Measurements from ENCODE around the gene FOXO1.

Gene FOXO1

DNA sequence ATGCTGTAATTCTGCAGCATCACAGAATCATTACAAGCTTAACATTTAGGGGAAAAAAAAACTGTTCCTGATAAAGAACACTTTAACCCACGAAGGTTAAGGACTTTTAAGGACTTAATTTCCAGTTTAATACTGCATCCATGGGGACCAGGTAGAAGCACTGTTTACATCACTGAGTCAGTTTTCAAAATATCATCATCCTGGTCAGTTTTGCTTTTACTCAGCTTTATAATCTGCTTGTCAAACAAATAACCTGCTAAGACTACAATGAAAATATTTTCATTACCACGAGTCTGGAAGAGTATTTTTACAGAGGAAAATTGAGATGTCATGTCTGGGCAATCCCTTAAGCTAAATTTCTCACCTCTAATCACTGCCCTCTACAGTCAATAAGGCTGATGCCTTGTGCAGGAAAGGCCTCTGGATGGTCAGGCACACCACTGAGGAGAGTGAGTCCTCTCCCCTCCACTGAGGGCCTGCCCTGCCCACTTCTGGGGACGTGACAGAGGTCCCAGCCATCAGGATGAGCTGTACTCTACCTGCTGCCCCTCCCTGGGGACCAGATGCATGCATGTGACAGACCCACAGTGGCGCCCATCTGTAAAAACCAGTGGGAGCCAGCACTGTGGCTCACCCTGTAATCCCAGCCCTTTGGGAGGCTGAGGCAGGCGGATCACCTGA, 31.0 kb downstream of the FOXO1 start:
- DNase-seq = no peak

DNA sequence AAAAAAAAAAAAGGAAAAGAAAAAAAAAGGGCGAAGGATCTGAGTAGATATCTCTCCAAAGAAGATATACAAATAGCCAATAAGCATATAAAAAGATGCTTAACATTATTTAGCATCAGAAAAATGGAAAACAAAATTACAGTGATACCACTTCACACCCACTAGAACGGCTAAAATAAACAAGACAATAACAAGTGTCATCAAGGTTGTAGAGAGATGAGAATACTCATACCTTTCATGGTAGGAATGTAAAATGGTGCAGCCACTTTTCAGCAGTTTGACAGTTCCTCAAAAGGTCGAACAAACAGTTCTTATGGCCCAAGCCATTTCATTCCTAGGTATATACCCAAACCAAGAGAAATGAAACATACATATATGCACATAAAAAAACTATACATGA, 33.5 kb downstream of the FOXO1 start:
- DNase-seq = no peak

DNA sequence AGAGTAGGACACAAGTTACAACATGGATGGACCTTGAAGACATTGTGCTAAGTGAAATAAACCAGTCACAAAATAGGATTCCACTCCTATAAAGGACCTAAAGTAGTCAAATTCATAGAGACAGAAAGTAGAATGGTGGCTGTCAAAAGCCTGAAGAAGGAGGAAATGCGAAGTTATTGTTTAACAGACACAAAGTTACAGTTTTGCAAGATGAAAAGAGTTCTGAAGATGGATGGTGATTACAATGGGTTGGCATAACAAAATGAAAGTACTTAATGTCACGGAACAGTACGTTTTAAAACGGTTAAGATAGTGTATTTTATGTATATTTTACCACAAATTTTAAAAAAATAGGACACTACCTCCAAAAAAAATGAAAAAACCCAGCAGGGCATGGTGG, 34.8 kb downstream of the FOXO1 start:
- no peak for DNase-seq

DNA sequence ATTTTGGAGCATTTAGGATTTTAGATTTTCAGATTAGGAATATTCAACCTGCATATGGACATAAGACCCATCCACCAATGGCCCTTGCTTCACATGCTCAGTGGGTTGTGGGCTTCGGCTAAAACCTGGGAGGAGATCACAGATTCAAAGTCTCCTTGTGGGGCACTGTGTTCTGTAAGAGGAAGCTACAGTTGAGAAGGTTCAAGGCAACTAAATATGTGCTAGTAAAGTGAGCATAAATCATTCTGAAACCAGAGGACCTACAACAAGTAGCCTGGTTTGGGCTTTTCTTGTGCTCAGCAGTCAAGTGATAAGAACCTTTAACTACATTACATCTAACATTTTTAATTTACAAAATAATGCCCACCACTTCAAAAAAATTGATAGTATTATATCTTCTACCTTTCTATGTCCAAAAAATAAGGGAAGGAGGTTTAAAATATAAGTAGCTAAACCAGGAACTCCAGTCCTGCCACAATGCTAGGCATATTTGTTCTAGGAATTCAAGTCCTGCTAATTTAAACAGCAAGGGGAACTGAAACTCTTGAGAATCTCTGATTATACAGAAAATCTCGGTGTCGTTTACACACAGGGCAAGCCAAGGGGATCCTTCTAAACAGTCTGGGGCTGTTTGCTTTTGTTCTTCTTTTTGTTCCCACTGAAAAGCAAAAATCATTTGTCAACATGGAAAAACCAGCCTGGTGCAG, 36.6 kb downstream of the FOXO1 start:
- no peak for DNase-seq

DNA sequence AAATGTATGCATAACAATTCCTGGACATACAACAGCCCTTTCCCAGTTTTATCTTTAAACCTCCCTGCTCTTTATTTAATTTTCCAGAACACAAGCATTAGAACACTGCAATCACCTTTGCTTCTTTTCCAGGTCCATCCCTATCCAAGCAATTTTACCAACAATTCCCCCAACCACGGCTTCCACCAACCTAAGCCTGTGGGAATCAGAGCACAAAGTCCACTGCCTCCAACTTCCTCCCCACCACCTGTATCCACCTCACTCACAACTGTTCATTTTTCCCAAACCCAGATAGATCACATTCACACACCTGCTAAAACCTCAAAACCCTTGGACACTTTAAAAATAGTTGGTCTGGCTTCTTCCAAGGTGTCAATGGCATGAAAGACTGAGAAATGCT, 39.5 kb downstream of the FOXO1 start:
- no peak for DNase-seq

DNA sequence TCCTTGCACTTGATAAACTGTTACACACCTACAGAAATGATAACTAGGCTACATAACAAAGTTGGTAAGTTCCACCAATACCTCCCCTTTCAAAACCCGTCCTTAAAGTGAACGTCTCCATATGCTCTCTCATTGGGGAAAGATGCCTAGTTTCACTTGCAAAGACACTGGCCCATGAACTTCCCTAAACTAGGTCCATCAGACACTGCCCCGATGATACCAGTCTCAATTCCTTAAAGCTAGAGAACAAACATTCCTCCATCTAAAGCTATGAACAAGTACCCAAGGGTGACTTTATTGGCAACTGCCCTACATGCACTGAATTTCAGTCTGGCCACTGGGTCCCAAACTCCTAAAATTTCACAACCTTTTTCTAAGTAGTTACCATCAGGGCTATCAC, 39.9 kb downstream of the FOXO1 start:
- no peak for DNase-seq

DNA sequence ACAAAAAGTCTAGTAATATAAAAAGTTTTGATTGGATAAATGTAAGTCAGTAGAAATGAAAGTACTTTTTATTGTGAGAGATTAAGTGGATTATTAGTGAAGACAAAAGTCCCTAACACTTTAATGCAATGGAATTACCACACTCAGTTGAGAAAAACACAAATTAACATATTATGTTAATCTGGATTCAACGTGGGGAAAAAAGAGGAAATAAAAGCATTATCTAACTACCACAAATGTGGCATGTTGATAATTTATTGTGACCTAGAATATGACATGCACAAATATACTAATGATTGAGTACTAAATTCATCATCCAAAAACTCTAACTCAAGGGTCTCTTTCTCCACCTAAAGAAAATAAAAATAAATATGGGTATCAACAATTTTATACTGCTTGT, 41.5 kb downstream of the FOXO1 start:
- no peak for DNase-seq

DNA sequence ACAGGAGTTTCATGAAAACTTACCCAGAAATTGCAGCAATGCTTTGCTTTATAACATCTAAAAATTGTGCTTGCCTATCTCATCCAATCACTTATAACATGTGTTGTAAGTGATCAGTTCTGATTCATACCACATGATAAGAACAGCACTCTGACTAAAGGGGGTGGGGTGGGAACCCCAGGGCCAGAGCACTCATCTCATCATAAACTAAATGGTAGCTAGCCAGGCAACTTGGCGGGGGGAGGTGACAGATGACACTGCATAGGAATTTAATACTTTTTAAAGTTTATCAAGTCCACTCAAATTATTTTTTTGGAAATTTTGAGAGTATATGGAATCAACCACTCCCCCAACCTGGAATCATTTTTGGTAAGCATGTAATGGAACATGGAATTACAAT, 42.1 kb downstream of the FOXO1 start:
- no peak for DNase-seq

DNA sequence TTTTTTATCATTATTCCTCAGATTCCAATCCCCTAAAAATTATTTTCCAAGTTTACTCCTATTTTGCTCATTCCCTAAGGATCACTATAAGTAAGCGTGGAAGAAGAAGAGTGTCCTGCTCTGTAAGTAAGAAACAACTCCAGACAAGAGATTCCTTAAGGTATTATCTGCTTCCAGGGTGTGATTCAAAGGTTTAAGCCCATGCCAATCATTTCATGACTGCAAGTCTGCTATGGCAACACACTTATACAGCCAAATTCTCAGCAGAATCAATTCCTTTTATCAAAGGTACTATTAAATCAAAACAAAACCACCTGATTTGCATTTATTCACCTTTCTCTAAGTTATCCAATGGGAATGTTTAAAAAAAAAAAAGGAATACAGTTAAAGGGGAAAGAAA, 43.7 kb downstream of the FOXO1 start:
- DNase-seq = no peak

DNA sequence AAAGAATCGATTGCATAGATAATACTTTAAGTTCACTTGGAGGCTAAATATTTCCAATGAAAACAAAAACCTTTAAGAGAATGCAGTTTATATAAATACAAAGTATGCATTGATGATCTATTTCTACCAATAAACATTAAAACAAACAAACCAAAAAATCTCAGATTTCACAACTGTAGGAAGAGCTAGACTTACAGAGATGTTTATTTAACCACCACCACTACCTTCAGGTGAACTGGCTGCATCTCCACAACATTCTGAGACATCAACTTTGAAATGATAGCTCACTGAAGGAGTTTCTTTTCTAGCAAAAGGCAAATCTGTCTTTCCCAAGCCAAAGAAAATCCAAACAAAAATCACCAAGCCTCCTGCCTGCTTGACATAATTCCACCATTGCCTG, 44.2 kb downstream of the FOXO1 start:
- DNase-seq = no peak

DNA sequence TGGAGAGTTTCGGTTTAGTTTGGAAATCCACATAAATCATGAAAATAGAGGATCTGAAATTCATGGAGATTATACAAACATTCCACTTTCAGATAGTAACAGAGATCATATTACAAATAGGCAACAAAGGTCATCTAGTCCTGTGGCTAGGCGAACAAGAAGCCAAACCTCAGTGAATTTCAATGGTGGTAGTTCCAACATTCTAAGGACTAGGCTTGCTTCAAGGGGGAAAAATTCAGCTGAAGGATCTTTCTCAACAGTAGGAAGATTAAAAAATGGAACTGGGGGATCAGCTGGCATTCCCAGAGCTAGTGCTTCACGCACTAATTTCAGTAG, 47.0 kb downstream of the FOXO1 start:
- no peak for DNase-seq

DNA sequence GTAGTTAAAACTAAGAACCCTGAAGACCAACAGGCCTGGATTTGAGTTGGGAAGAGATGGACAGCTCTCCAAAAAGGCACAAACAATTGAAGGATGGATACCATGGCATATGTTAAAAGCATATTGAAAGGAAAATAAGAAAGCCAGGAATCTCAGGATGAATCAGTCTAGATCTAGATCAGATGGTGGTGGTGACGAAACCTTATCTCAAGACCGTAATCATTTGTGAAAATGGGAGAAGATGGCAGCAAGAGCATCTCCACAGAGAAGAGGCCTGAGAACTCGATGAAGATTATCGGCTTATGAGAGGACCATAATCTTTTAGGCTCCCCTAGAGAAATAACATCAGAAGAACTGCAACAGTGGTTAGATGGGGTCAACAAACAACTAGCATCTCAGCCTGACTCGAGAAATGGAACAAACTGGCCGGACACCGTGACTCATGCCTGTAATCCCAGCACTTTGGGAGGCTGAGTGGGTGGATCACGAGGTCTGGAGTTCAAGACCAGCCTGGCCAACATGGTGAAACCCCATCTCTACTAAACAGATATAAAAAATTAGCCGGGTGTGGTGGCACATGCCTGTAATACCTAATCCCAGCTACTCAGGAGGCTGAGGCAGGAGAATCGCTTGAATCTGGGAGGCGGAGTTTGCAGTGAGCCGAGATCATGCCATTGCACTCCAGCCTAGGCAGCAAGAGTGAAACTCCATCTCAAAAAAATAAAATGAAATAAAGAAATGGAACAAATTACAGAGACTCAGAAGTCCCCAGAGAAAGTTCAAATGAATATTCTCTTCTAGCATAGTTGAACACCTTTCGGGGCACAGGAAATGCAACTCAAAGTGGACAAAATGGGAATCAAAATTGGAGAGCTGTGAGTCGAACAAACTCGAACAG, 47.6 kb downstream of the FOXO1 start:
- no peak for DNase-seq

DNA sequence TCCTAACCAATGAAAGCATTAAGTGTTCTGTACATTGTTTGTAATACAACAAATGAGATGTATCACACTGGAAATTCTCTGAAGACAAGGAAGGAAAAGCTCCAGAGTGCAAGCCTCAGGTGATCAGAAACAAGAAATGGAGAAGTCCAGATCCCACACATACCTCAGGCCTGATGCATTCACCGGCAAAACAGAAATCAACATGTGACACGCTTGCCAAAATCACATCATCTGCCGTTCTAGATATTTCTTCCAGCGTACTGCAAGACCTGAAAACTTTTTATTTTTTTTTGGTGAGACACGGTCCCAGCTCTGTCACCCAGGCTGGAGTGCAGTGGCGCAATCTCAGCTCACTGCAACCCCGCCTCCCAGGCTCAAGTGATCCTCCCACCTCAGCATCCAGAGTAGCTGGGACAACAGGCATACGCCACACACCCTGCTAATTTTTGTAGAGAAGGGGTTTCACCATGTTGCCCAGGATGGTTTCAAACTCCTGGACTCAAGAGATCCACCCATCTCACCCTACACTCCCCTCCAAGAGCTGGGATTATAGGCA, 48.6 kb downstream of the FOXO1 start:
- no peak for DNase-seq

DNA sequence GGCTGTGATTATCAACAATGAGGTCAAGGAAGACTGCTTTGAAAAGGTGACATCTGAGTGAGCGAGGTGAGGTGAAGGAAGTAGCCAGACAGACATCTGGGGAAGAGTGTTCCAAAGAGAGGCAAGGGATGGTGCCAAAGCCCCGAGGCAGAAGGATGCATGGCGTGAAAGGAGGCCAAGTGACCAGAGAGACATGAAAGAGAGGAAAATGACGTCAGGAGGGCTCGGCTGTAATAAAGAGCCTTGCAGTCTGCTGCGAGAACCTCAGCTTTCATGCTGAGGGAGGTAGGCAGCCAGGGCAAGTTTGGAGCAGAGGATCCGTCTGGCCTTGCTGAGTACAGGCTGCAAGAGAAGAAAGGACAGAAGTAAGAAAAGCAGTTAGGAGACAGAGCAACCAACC, 50.8 kb downstream of the FOXO1 start:
- DNase-seq = no peak

DNA sequence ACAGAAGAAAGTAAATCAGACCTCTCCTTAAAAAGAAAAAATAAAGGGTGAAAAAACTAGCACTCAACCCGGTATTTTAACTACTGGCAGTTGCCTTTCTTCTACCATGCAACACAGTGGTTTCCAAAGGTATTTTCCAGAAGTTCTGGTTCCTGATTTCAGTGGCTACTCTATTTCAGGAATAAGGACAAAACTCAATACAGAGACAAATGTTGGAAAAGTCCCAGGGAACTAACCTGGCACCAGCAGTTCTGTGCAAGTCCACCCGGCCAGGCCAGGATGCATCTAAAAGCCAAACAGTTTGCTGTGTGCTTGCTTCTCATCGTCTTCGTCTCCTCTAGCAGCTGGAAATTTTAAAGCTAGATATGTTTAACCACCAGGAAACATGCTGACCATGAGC, 52.5 kb downstream of the FOXO1 start:
- no peak for DNase-seq

DNA sequence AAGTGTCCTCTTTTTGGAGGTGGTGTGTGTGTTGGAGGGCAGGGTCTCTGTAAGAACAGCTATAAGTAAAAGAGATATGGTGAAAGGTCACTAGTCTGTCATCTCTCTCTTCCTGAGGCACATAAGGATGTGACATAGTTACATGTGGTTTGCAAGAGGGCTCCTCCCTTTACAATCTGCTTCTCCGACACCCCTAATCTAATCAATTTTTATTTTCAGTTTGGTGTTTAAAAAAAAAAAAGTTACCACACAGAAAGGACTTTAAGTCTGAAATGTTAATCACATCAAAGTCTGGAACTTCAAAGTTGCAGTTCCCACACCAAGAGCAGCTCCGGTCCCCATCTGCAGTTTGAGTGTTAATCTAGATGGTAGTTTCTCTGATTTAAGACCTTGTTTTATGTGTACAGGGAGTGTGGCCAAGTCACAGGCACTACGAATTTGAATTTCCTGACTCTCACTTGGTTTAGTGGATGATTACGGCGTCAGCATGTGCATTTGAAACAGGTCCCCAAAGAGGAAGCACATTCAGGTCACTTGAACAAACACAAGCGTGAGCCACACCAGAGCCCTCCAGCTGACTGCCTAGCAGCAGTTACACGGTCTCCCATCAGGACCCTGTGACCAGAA, 53.1 kb downstream of the FOXO1 start:
- no peak for DNase-seq

DNA sequence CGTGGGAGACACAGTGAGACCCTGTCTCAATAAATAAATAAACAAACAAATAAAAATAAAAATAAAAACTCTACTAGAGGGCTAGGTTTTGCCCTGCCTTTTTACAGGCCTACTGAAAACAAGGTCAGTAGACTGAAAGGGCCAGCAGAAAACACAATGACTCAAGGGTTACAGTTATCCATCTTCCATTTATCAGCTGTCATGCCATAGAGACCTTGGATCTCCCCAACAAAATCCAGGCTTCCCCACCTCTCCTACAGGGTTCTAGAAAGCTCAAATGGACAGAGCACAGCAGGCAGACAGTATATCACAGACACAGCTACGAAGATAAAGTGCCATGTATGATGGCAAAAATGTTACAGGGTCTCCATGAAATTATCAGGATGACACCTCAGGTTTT, 54.4 kb downstream of the FOXO1 start:
- no peak for DNase-seq

DNA sequence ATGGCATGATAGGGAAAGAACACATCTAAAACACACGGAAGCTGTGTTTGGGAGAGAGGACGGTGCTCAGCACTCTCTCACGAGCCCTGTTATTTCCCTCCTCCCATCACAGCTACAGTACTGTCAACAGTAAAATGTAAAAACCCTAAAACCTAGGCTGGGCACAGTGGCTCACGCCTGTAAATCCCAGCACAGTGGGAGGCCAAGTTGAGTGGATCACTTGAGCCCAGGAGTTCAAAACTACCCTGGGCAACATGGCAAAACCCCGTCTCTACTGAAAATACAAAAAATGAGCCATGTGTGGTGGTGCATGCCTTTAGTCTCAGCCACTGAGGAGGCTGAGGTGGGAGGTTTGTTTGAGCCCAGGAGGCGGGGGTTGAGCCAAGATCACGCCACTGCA, 54.8 kb downstream of the FOXO1 start:
- no peak for DNase-seq

DNA sequence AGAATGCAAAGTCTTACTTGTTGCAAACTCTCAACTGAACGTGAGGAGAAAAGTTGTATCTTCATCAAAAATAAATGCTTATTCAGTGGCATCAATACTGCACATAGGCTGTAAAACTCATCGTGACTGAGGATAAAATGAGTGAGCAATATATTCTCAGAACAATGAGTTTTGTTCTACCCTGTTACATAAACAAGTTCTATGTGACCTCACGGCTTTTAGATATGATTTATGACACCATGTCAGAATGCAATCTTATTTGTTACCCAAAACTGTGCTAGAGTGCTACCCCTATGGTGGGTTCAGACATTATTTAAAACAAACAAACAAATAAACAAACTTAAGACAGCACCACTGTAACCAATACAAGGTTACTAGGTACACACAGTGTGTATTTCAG, 55.4 kb downstream of the FOXO1 start:
- DNase-seq = no peak

DNA sequence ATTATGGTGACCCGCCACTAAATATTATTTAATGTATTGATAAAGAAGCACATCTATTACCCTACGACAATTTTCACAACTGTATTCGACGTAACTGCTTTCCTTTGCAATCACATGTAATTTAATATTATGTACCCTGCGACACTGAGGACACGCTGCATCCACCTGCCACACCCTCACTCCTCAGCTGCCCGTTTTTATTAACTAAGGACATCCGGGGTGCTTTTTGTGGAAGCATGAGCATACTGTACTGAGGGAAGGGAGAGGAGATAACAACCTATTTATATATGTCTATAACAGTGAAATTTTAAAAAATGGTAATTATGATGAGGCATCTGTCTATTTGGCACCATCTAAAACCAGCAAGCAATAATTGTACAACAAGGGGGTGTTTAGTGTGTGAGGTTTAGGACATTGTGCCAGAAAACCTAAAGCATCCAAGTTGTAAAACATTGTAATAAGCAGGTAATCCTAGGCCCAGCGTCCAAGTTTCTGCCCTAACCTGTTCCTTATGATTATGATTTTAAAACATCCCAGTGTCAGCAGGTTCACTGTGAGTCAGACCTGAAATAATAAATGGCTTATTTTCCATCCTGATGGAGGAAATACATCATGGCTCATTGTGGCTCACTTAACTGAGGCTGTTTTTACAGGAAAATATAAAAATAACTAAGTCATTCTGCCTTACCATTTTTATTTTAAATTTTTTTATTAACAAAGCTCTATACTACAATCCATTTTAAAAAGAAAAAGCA, 56.3 kb downstream of the FOXO1 start:
- DNase-seq = no peak

DNA sequence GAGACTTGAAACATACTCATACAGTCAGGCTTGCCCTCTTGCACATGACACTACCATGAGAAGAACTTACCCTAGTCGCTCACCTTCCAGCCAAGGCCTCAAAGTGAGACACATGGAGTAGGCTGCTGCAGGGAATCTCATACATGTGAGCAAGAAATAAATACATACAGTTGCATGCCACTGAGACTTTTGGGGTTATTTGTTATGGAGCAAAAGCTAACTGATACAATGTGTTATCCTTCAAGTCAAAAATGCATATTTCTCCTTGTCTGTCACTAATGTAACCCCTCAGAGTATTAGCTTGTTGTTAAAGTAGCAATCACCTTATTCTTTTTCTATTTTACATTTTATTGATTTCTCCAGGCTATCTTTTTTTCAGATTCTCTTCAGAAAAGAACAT, 58.1 kb downstream of the FOXO1 start:
- DNase-seq = no peak

DNA sequence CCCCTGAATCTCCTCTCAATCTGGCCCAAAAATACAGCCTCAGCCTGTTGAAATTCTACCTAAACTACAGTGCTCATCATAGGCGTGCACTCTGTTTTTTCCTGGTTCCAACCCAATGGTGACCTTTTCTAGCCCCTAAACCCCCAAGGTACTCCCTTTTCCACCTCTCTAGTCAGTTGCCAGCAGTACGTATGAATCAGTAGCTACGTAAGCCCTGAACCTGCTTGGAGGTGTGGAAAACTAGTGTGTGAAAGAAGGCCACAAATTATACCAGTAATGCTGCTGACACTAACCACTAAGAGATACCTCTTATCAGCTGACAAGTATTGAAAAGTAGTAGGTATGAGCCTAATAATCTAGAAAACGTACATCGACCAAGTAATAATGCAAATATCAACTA, 60.9 kb downstream of the FOXO1 start:
- DNase-seq = no peak

DNA sequence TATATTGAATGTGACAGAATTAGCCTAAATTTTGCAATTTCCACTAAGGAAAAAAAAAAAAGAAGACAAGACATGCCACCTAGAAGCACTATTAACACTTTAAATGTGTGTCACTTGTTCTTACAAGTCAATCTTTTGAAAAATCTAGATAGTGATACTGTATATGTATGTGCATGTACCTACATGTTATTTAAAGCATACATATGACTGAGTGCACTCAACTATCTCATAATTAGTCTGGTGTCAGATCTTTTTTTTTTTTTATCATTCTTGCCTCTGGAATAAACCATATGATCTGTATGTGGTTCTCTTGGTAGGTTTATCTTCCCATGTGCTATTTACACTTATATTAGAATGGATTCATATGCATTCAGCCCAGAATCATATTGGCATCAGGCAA, 62.3 kb downstream of the FOXO1 start:
- DNase-seq = no peak

Measured in GF-D8 (cell line).